Cardiac muscle cell (in vitro differentiated cells and primary cell): ENCODE data around the gene PSD2. TPM values are rescaled to one million over a fixed set of nuclear protein-coding genes. Genes with fewer than 3 reads are reported as not detected.

Source experiments
- DNase-seq, 2 donors: peaks; one replicate each; pipeline versions ENCODE4 v3.0.0 to v3.0.0-alpha.2; 2010 to 2017; ENCODE audit warnings: low read depth in 1 of 2, low spot score in 1 of 2
- H3K27ac ChIP-seq: fragments of 200-600 bp; sonication (generic); 2 replicates; pipeline ENCODE4 v1.5.1; 2016
- H3K27me3 ChIP-seq: fragments of 200-600 bp; sonication (generic); 2 replicates; pipeline ENCODE4 v1.6.0; 2016; ENCODE audit warnings: control low read depth
- H3K36me3 ChIP-seq: fragments of 200-600 bp; sonication (generic); 2 replicates; pipeline ENCODE4 v1.5.1; 2016; ENCODE audit warnings: control low read depth
- H3K4me1 ChIP-seq: fragments of 200-600 bp; sonication (generic); 2 replicates; pipeline ENCODE4 v1.8.1; 2017; ENCODE audit warnings: low read depth, mild to moderate bottlenecking, mixed run types
- H3K4me3 ChIP-seq: fragments of 200-600 bp; sonication (generic); 2 replicates; pipeline ENCODE4 v1.5.1; 2016; ENCODE audit warnings: mild to moderate bottlenecking
- H3K9me3 ChIP-seq: fragments of 200-600 bp; sonication (generic); 2 replicates; pipeline ENCODE4 v1.5.1; 2017; ENCODE audit warnings: low read depth, mild to moderate bottlenecking, control low read depth
- CTCF ChIP-seq: IDR thresholded peaks from 2 replicates; pipeline ENCODE4 v1.5.1; 2012; ENCODE audit warnings: low read depth, mild to moderate bottlenecking, low read length
- polyA plus RNA-seq: library from polyadenylated mRNA; unstranded; fragments of >200 nt; fragmentation: Nextera tagmentation; extraction: Ambion mirVana; gene quantifications from 2 replicates; pipeline ENCODE4 v1.2.1, GENCODE V29; 2016
- total RNA-seq: library from RNA; depleted of rRNA; stranded (reverse); fragments of >200 nt; gene quantifications from 2 replicates; pipeline ENCODE4 v1.2.3, GENCODE V29; 2016

Gene PSD2
- total RNA-seq (0.14 and 0.48 TPM in 2 replicates), polyA plus RNA-seq (0.04 and 1.1 TPM in 2 replicates)

GRCh38 chr5:139795074-139796001 is at the start of gene PSD2:
Gene PSD2 (plus strand): TSS chr5:139795808. CDS start chr5:139809441, 13,633 bp downstream.
- TF ChIP-seq CTCF = no peak
- peak; percentile 15 to 61 for DNase-seq

GRCh38 chr5:139746691-139747582 is 48.7 kb upstream of the PSD2 start:
- H3K4me3 ChIP-seq = peak overlapping the region; percentile 27
- H3K4me1 ChIP-seq = peaks cover 25% of the 10 kb centered on the region
- H3K36me3 ChIP-seq = no peaks in the 10 kb centered on the region
- no peak for TF ChIP-seq CTCF
- peaks cover 46% of the 10 kb centered on the region for H3K27me3 ChIP-seq
- H3K27ac ChIP-seq = no peak overlapping the region
- no peak for DNase-seq
- no peaks in the 10 kb centered on the region for H3K9me3 ChIP-seq

More at GRCh38 chr5:139795074-139796001, at the start of gene PSD2:
- H3K4me3 ChIP-seq = peak within 1 kb of the TSS; percentile 29
- no peaks in the 10 kb centered on the region for H3K9me3 ChIP-seq
- no peaks in the 10 kb centered on the region for H3K36me3 ChIP-seq
- no peaks in the 10 kb centered on the region for H3K4me1 ChIP-seq
- H3K27me3 ChIP-seq = peaks cover 97% of the 10 kb centered on the region
- no peak within 1 kb of the TSS for H3K27ac ChIP-seq

GRCh38 chr5:139747583-139748504 is 47.8 kb upstream of the PSD2 start:
- Histone ChIP-seq H3K9me3 (no peaks in the 10 kb centered on the region), H3K27ac (no peak overlapping the region), H3K27me3 (peaks cover 46% of the 10 kb centered on the region), H3K36me3 (no peaks in the 10 kb centered on the region), H3K4me1 (peaks cover 20% of the 10 kb centered on the region), H3K4me3 (peak overlapping the region; percentile 27)
- no peak for TF ChIP-seq CTCF
- DNase-seq = peak; percentile 32 to 33

- no peak overlapping the region for H3K4me3 ChIP-seq
- peaks cover 51% of the 10 kb centered on the region for H3K27me3 ChIP-seq
- H3K4me1 ChIP-seq = peaks cover 20% of the 10 kb centered on the region
- no peaks in the 10 kb centered on the region for H3K9me3 ChIP-seq
- DNase-seq = no peak
- H3K27ac ChIP-seq = no peak overlapping the region
- no peak for TF ChIP-seq CTCF
- H3K36me3 ChIP-seq = no peaks in the 10 kb centered on the region
Observed at GRCh38 chr5:139748505-139748826, 47.1 kb upstream of the PSD2 start.

- no peak overlapping the region for H3K27ac ChIP-seq
- no peak for TF ChIP-seq CTCF
- no peak overlapping the region for H3K4me3 ChIP-seq
- DNase-seq = no peak
- H3K36me3 ChIP-seq = no peaks in the 10 kb centered on the region
- no peaks in the 10 kb centered on the region for H3K9me3 ChIP-seq
- peaks cover 55% of the 10 kb centered on the region for H3K27me3 ChIP-seq
- H3K4me1 ChIP-seq = peaks cover 20% of the 10 kb centered on the region
Observed at GRCh38 chr5:139749242-139749641, 46.4 kb upstream of the PSD2 start.
